Large intestine (tissue), 3 donors: ENCODE results near the gene MIOX. TPM values are rescaled to one million over a fixed set of nuclear protein-coding genes. Genes with fewer than 3 reads are reported as not detected.
"Not testable (repeated sequence)": the region's sequence is repeated elsewhere in the genome, so short reads cannot be mapped to it uniquely, and the experiment has no call there.

Source experiments
- DNase-seq, 2 donors: peaks; one replicate each; pipeline versions ENCODE4 v3.0.0 to v3.0.0-alpha.2; 2013
- H3K27ac ChIP-seq: one replicate; pipeline ENCODE4 v1.5.1; 2013; ENCODE audit warnings: low read length
- H3K27me3 ChIP-seq: 2 replicates; pipeline ENCODE4 v1.6.1; 2013; ENCODE audit warnings: low read length; ENCODE audit not compliant: control insufficient read depth, insufficient read depth
- H3K36me3 ChIP-seq: 2 replicates; pipeline ENCODE4 v1.6.1; 2013; ENCODE audit warnings: low read length; ENCODE audit not compliant: control insufficient read depth, insufficient read depth
- H3K4me1 ChIP-seq: one replicate; pipeline ENCODE4 v1.6.1; 2013; ENCODE audit warnings: low read length; ENCODE audit not compliant: control insufficient read depth, insufficient read depth
- H3K4me3 ChIP-seq: one replicate; pipeline ENCODE4 v1.5.1; 2013; ENCODE audit warnings: low read length
- H3K9me3 ChIP-seq: one replicate; pipeline ENCODE4 v1.6.1; 2013; ENCODE audit warnings: mild to moderate bottlenecking, low read depth, low read length, moderate library complexity; ENCODE audit not compliant: control insufficient read depth
- WGBS: methylation state at CpG from one replicate; pipeline ENCODE4 v1.1.5; 2013; ENCODE audit warnings: low lambda C conversion rate; ENCODE audit not compliant: insufficient coverage; 5-methylcytosine and 5-hydroxymethylcytosine counted together
- polyA plus RNA-seq: library from polyadenylated mRNA; unstranded; fragments of 120-200 nt; gene quantifications from one replicate; pipeline ENCODE4 v1.2.1, GENCODE V29; 2013

Gene MIOX
- polyA plus RNA-seq, 1 donor = 0.60 TPM

DNA sequence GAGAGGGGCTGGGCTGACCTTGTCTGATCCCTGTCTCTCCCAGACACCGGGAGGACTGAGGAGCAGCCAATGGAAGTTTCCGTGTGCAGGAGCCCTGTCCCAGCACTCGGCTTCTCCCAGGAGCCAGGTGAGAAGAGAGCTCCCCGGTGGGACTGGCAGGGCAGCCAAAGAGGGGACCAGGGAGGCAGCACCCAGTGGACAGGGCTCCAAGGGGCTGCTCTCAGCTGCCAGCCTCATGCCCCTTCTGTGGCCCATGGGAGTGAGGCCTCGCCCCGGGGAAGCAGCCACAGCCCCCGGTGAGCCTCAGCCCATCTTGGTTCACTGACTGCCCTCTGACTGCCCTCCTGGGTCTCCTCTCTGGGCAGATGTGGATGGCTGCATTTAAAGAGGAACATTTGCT is 31.9 kb downstream of the MIOX start:
- no CpG with 5 or more reads among the region's 7 CpGs for WGBS
- no peaks in the 10 kb centered on the region for H3K27me3 ChIP-seq
- peaks cover 74% of the 10 kb centered on the region for H3K36me3 ChIP-seq
- no peak for DNase-seq
- no peak overlapping the region for H3K4me3 ChIP-seq
- H3K4me1 ChIP-seq = peaks cover 9% of the 10 kb centered on the region
- no peaks in the 10 kb centered on the region for H3K9me3 ChIP-seq
- H3K27ac ChIP-seq = no peak overlapping the region

DNA sequence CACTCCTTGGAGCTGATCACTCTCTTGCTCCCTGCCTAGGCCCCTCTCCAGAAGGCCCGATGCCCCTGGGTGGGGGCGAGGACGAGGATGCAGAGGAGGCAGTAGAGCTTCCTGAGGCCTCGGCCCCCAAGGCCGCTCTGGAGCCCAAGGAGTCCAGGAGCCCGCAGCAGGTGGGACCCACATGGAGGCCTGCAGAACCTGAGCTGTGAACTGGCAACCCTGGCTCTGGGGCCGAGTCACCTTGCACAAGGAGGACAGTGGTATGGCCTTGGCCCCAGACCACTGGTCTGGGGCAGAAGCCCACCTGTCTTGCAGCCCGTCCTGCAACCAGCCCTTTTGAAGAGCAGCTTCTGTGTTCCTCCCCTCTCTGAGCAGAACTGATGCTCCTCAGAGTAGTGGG is 32.5 kb downstream of the MIOX start:
- H3K27ac ChIP-seq = no peak overlapping the region
- DNase-seq = no peak
- H3K27me3 ChIP-seq = no peaks in the 10 kb centered on the region
- peaks cover 15% of the 10 kb centered on the region for H3K4me1 ChIP-seq
- WGBS = no CpG with 5 or more reads among the region's 8 CpGs
- no peaks in the 10 kb centered on the region for H3K9me3 ChIP-seq
- H3K4me3 ChIP-seq = no peak overlapping the region
- peaks cover 79% of the 10 kb centered on the region for H3K36me3 ChIP-seq

DNA sequence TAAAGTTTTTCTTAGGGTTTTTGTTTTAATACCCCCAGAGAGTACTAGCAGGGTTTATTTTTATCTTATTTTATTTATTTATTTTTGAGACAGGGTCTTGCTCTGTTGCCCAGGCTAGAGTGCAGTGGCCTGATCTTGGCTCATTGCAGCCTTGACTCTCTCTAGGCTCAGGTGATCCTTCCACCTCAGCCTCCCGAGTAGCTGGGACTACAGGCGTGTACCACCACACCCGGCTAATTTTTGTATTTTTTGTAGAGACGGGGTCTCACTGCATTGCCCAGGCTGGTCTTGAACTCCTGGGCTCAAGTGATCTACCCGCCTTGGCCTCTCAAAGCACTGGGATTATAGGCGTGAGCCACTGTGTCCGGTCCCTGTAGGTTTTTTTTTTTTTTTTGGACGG is 33.5 kb downstream of the MIOX start:
- peaks cover 73% of the 10 kb centered on the region for H3K36me3 ChIP-seq
- not testable (repeated sequence) for H3K9me3 ChIP-seq, H3K27me3 ChIP-seq, H3K4me3 ChIP-seq, H3K27ac ChIP-seq, DNase-seq
- H3K4me1 ChIP-seq = peaks cover 19% of the 10 kb centered on the region
- WGBS = no CpG with 5 or more reads among the region's 8 CpGs

DNA sequence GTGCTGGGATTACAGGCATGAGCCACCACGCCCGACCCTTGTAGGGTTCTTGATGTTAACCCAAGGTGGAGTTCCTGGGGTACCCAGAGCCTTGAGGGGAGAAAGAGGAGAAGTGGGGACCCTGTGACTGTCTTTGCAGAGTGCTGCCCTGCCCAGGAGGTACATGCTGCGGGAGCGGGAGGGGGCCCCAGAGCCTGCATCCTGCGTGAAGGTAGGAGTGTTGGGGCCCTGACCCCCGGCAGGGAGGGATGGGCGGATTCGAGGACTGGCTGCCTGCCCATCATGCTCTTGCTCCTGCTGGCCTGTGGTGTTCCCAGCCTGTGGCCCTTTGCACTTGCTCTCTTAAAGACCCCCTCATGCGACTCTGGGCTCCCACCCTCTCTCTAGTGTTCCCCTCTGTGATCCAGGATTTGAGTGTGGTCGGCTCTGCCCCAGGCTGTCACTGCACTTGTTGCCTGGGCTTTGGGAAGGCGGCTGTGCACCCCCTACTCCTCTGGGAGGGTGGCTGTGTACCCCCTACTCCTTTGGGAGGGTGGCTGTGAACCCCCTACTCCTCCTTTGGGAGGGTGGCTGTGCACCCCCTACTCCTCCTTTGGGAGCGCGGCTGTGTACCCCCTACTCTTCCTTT is 34.3 kb downstream of the MIOX start:
- no CpG with 5 or more reads among the region's 13 CpGs for WGBS
- no peak overlapping the region for H3K27ac ChIP-seq
- DNase-seq = no peak
- H3K27me3 ChIP-seq = no peaks in the 10 kb centered on the region
- peaks cover 70% of the 10 kb centered on the region for H3K36me3 ChIP-seq
- H3K9me3 ChIP-seq = no peaks in the 10 kb centered on the region
- H3K4me3 ChIP-seq = no peak overlapping the region
- peaks cover 19% of the 10 kb centered on the region for H3K4me1 ChIP-seq

DNA sequence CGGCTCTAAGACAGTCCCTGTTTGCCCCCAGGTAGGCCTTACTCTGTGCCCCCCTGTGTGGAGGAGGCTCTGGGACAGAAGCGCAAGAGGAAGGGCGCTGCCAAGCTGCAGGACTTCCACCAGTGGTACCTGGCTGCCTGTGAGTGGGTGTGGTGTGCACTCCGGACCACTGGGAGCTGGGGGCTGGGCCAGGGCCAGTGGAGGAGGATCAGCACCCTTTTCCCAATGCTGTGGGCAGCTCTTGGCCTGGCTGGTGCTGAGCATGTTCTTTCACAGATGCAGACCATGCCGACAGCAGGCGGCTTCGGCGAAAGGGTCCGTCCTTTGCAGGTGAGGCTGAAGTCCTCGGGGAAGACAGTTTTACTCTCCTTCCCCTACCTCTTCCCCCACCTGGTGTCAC is 35.1 kb downstream of the MIOX start:
- no peak overlapping the region for H3K4me3 ChIP-seq
- DNase-seq = no peak
- H3K36me3 ChIP-seq = peaks cover 63% of the 10 kb centered on the region
- H3K27ac ChIP-seq = no peak overlapping the region
- H3K9me3 ChIP-seq = no peaks in the 10 kb centered on the region
- H3K4me1 ChIP-seq = peaks cover 22% of the 10 kb centered on the region
- no peaks in the 10 kb centered on the region for H3K27me3 ChIP-seq
- WGBS = no CpG with 5 or more reads among the region's 10 CpGs

DNA sequence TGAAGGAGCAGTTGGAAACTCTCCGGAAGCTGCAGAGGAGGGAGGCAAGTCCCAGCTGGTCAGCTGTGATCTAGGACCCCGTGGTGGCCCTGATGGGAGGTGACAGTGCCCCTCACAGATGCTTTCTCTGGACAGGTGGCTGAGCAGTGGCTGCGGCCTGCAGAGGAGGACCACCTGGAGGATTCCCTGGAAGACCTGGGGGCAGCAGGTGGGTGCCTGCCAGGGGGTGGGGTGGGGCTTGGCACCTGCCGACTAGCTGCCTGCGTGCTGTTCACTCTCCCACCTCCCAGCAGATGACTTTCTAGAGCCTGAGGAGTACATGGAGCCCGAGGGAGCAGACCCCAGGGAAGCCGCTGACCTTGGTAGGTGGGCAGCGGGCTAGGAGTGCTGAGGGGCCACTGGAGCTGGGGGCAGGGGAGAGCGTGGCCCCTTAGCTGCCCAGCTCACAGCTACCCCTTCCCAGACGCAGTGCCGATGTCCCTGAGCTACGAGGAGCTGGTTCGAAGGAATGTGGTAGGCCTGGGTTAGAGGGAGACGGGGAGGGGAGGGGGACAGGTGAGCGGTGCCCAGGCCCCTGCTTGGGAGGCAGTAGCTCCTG is 35.6 kb downstream of the MIOX start:
- Histone ChIP-seq H3K27ac (no peak overlapping the region), H3K27me3 (no peaks in the 10 kb centered on the region), H3K4me3 (no peak overlapping the region), H3K36me3 (peaks cover 57% of the 10 kb centered on the region), H3K9me3 (no peaks in the 10 kb centered on the region), H3K4me1 (peaks cover 24% of the 10 kb centered on the region)
- WGBS = no CpG with 5 or more reads among the region's 15 CpGs
- no peak for DNase-seq

DNA sequence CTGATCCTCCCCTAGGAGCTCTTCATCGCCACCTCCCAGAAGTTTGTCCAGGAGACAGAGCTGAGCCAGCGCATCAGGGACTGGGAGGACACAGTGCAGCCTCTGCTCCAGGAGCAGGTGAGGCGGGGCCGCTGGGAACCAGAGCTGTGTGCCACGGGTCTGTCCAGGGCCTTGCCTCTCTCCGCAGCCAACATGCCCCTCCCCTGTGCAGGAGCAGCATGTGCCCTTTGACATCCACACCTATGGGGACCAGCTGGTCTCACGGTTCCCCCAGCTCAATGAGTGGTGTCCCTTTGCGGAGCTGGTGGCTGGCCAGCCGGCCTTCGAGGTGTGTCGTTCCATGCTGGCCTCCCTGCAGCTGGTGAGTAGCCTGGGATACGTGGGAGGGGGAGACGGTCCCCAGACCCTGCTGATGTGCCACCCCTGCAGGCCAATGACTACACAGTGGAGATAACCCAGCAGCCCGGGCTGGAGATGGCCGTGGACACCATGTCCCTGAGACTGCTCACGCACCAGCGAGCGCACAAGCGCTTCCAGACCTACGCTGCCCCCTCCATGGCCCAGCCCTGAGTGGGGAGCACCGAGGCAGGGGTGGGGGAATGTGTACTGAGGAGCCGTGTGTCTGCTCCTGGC is 36.3 kb downstream of the MIOX start:
- Histone ChIP-seq H3K27me3 (no peaks in the 10 kb centered on the region), H3K27ac (no peak overlapping the region)
- DNase-seq = no peak

DNA sequence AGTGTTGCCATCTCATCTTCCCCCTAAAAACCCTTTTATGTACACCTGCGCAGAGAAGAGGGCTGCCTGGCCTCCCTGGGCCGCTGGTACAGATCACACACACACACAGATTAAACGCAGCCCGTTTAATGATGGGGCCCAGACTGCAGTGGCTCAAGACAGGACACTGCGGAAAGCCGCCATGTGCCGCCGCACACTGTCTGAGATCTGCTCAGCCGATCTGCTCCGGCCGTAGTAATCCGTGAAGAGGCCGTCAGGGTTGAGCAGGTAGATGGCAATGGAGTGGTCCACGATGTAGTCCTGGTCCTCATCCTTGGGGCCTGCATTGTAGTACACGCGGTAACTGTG is 36.8 kb downstream of the MIOX start:
- Histone ChIP-seq H3K4me3 (no peak overlapping the region), H3K36me3 (peaks cover 45% of the 10 kb centered on the region), H3K9me3 (no peaks in the 10 kb centered on the region), H3K27ac (no peak overlapping the region), H3K4me1 (peaks cover 24% of the 10 kb centered on the region), H3K27me3 (no peaks in the 10 kb centered on the region)
- no CpG with 5 or more reads among the region's 16 CpGs for WGBS
- no peak for DNase-seq

More for the DNA sequence above, 36.3 kb downstream of the MIOX start:
- WGBS = no CpG with 5 or more reads among the region's 22 CpGs
- peaks cover 24% of the 10 kb centered on the region for H3K4me1 ChIP-seq
- no peaks in the 10 kb centered on the region for H3K9me3 ChIP-seq
- no peak overlapping the region for H3K4me3 ChIP-seq
- H3K36me3 ChIP-seq = peaks cover 51% of the 10 kb centered on the region

DNA sequence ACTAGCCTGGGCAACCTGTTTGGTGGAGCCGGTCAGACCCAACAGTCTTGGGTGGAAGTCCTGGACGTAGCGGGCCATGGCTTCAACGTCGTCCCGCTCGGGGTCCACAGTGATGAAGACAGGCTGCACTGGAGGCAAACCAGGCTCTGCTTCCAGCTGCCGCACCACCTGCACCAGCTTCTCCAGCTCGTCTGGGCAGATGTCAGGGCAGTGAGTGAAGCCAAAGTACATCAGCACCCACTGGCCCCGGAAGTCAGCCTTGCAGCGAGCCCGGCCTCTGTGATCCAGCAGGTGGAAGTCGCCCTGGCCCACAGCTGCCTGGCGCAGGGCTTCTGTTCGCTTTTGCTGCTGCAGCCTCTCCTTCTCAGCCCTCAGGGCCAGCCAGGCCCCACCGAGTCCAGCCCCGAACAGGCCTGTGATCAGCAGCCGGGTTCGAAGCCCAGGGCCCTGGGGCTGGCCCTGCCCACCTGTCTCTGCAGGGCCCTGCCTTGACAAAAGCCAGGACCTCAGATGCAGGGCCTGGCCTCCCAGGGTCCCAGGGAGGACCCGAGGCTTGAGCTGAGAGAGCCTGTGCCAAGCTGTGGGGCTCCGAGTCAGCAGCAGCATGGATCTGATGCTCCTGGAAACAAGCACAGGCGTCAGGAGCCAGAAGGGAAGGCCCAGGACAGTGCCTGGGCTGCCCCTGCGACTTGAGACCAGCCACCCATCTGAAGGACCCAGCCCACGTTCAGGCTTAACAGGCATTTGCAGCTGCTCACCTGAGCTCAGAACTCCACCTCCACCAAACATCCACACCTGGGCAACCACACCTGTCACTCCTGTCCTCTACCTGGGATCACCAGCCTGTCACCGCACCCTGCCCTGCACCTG is 37.4 kb downstream of the MIOX start:
- H3K27ac ChIP-seq = peak overlapping the region; percentile 88
- peaks cover 2% of the 10 kb centered on the region for H3K9me3 ChIP-seq
- no peaks in the 10 kb centered on the region for H3K27me3 ChIP-seq
- peaks cover 39% of the 10 kb centered on the region for H3K36me3 ChIP-seq
- no CpG with 5 or more reads among the region's 25 CpGs for WGBS
- H3K4me3 ChIP-seq = peak overlapping the region; percentile 52
- no peak for DNase-seq
- H3K4me1 ChIP-seq = peaks cover 24% of the 10 kb centered on the region

DNA sequence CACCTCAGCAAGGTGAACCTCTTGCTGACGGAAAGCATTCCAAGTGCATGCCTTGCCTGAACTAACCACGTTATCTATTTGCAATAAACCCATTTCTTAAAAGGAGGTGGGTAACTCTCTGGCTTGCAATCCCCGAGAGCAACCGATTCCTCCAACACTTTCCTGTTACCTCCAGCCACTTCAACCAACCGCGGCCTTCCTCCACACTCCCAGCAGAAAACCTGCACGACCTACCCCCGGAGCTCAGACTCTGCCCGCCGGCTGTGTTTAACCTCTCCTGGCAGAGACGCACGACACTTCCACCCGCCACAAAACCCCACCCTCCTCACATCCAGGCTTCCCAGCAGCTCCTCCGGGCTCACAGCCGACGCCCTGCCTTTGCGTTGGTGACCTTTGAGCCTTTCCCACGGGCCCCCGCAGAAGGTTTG is 38.0 kb downstream of the MIOX start:
- peak overlapping the region; percentile 52 for H3K4me3 ChIP-seq
- peak overlapping the region; percentile 88 for H3K27ac ChIP-seq
- H3K36me3 ChIP-seq = peaks cover 34% of the 10 kb centered on the region
- H3K4me1 ChIP-seq = peaks cover 29% of the 10 kb centered on the region
- no CpG with 5 or more reads among the region's 19 CpGs for WGBS
- H3K27me3 ChIP-seq = peaks cover 5% of the 10 kb centered on the region
- peaks cover 8% of the 10 kb centered on the region for H3K9me3 ChIP-seq
- DNase-seq = peak in 1 of 2 donors; percentile 92
